ENCODE data around the gene MOB3A.

The MOB3A gene

GRCh38 chr19:2099937-2100718 is 4.0 kb upstream of the MOB3A start:
- H3K79me2 ChIP-seq (ENCODE audit: insufficient read depth, low read length) = peaks cover 32% of the 10 kb centered on the region
- DNase-seq (no peak), ATAC-seq (ENCODE audit: insufficient read depth, low read depth) (no peak)
- H3K4me2 ChIP-seq (ENCODE audit: insufficient read depth, low read length) = no peak overlapping the region
- H4K20me1 ChIP-seq (ENCODE audit: insufficient read depth, low read length) = peaks cover 46% of the 10 kb centered on the region
- no peak overlapping the region for H3K4me3 ChIP-seq (ENCODE audit: low read depth in 1 of 2, low read length in 2 of 2)
- H2AFZ ChIP-seq (ENCODE audit: low read depth, low read length) = no peak overlapping the region
- H3K9ac ChIP-seq (ENCODE audit: low read depth, low read length) = no peak overlapping the region
- no peaks in the 10 kb centered on the region for H3K27me3 ChIP-seq (ENCODE audit: insufficient read depth, low read length, poor library complexity)
- peaks cover 17% of the 10 kb centered on the region for H3K4me1 ChIP-seq (ENCODE audit: insufficient read depth, low read length)
- H3K27ac ChIP-seq (ENCODE audit: low read length) = no peak overlapping the region
- peaks cover 61% of the 10 kb centered on the region for H3K36me3 ChIP-seq (ENCODE audit: insufficient read depth, low read length)
- no peak for TF ChIP-seq EZH2 (IDR thresholded peaks at IDR 0.05; ENCODE audit: borderline replicate concordance, low read depth, low read length, severe bottlenecking)
- no peak for TF ChIP-seq CTCF (IDR thresholded peaks at IDR 0.05; ENCODE audit: borderline replicate concordance, extremely low read depth, low read length, poor library complexity, severe bottlenecking)
- no peaks in the 10 kb centered on the region for H3K9me3 ChIP-seq (ENCODE audit: insufficient read depth, low read length, severe bottlenecking)

- Histone ChIP-seq H3K9me3 (ENCODE audit: insufficient read depth, low read length, severe bottlenecking) (no peaks in the 10 kb centered on the region), H2AFZ (ENCODE audit: low read depth, low read length) (no peak overlapping the region), H3K36me3 (ENCODE audit: insufficient read depth, low read length) (peaks cover 62% of the 10 kb centered on the region), H3K4me1 (ENCODE audit: insufficient read depth, low read length) (peaks cover 24% of the 10 kb centered on the region), H3K4me2 (ENCODE audit: insufficient read depth, low read length) (no peak overlapping the region), H4K20me1 (ENCODE audit: insufficient read depth, low read length) (peaks cover 44% of the 10 kb centered on the region), H3K27me3 (ENCODE audit: insufficient read depth, low read length, poor library complexity) (no peaks in the 10 kb centered on the region), H3K9ac (ENCODE audit: low read depth, low read length) (no peak overlapping the region), H3K4me3 (ENCODE audit: low read depth in 1 of 2, low read length in 2 of 2) (no peak overlapping the region), H3K79me2 (ENCODE audit: insufficient read depth, low read length) (peaks cover 32% of the 10 kb centered on the region), H3K27ac (ENCODE audit: low read length) (no peak overlapping the region)
- no peak for DNase-seq
- no peak for ATAC-seq (ENCODE audit: insufficient read depth, low read depth)
- TF ChIP-seq EZH2 (IDR thresholded peaks at IDR 0.05; ENCODE audit: borderline replicate concordance, low read depth, low read length, severe bottlenecking) = no peak
- TF ChIP-seq CTCF (IDR thresholded peaks at IDR 0.05; ENCODE audit: borderline replicate concordance, extremely low read depth, low read length, poor library complexity, severe bottlenecking) = no peak
Measured at GRCh38 chr19:2099054-2099501, 3.0 kb upstream of the MOB3A start.

- peaks cover 61% of the 10 kb centered on the region for H3K36me3 ChIP-seq (ENCODE audit: insufficient read depth, low read length)
- H3K27ac ChIP-seq (ENCODE audit: low read length) = no peak overlapping the region
- H3K4me1 ChIP-seq (ENCODE audit: insufficient read depth, low read length) = peaks cover 36% of the 10 kb centered on the region
- H2AFZ ChIP-seq (ENCODE audit: low read depth, low read length) = no peak overlapping the region
- TF ChIP-seq EZH2 (IDR thresholded peaks at IDR 0.05; ENCODE audit: borderline replicate concordance, low read depth, low read length, severe bottlenecking) = no peak
- no peak for TF ChIP-seq CTCF (IDR thresholded peaks at IDR 0.05; ENCODE audit: borderline replicate concordance, extremely low read depth, low read length, poor library complexity, severe bottlenecking)
- H3K4me2 ChIP-seq (ENCODE audit: insufficient read depth, low read length) = peak overlapping the region; percentile 95
- no peak for ATAC-seq (ENCODE audit: insufficient read depth, low read depth)
- H3K4me3 ChIP-seq (ENCODE audit: low read depth in 1 of 2, low read length in 2 of 2) = peak overlapping the region in 1 of 2 experiments; percentile 61; a peak in 2 of 4 replicates
- DNase-seq = no peak
- peaks cover 37% of the 10 kb centered on the region for H3K79me2 ChIP-seq (ENCODE audit: insufficient read depth, low read length)
- peak overlapping the region; percentile 55; the same call in 1 of the 2 replicates for H3K9ac ChIP-seq (ENCODE audit: low read depth, low read length)
- no peaks in the 10 kb centered on the region for H3K9me3 ChIP-seq (ENCODE audit: insufficient read depth, low read length, severe bottlenecking)
- H3K27me3 ChIP-seq (ENCODE audit: insufficient read depth, low read length, poor library complexity) = no peaks in the 10 kb centered on the region
- H4K20me1 ChIP-seq (ENCODE audit: insufficient read depth, low read length) = peaks cover 37% of the 10 kb centered on the region
Measured at GRCh38 chr19:2097886-2098327, 1.8 kb upstream of the MOB3A start.

Data from DND-41 (cell line).